ENCODE data around the gene ZDHHC4.

Gene ZDHHC4

DNA sequence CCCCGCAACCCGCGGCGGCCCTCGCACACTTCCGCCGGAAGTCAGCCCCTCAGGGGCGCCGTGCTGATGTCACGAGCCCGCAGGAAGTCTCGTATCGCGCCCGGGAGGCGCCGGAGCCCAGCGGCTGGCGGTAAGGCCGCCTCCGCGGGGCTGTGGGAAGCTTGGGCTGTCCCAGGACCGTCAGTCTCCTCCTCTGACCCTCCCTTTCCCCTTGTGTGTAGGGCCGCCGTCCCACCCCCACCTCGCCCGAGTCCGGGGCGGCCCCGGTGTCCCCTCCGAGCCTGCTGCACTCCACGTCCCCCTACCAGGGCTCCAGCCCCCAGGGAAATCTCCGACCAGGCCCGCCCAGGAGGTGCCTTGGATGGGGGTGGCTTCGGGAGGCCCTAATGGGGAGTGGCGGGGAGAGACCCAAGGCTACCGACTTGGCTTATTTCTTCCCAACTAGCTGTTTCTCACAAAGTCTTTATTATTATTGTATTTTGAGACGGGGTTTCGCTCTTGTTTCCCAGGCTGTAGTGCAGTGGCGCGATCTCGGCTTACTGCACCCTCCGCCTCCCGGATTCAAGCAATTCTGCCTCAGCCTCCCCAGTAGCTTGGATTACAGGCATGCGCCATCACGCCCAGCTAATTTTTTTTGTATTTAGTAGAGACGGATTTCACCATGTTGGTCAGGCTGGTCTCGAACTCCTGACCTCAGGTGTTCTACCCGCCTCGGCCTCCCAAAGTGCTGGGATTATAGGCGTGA lies at the start of gene ZDHHC4 (continued):
- TF ChIP-seq, protein P1, sequence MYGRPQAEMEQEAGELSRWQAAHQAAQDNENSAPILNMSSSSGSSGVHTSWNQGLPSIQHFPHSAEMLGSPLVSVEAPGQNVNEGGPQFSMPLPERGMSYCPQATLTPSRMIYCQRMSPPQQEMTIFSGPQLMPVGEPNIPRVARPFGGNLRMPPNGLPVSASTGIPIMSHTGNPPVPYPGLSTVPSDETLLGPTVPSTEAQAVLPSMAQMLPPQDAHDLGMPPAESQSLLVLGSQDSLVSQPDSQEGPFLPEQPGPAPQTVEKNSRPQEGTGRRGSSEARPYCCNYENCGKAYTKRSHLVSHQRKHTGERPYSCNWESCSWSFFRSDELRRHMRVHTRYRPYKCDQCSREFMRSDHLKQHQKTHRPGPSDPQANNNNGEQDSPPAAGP (tag by site-specific recombination; IDR thresholded peaks at IDR 0.05), result 0 out of 2 replicates have a peak, but pooled peaks have one; percentile 56
- TF ChIP-seq ZEB2 (tag by site-specific recombination; IDR thresholded peaks at IDR 0.05), result 0 out of 2 replicates have a peak, but pooled peaks have one; percentile 69
- TF ChIP-seq ZSCAN30 (tag by site-specific recombination; IDR thresholded peaks at IDR 0.05), result peak; percentile 62; the same call in 1 of the 2 replicates
- TF ChIP-seq ZNF654 (tag by site-specific recombination; IDR thresholded peaks at IDR 0.05; ENCODE audit: low read depth), result no peak
- TF ChIP-seq YY1 (tag by site-specific recombination; IDR thresholded peaks at IDR 0.05), result no peak
- peak; percentile 94 for TF ChIP-seq SP2 (tag by site-specific recombination; IDR thresholded peaks at IDR 0.05)
- TF ChIP-seq RBAK (tag by site-specific recombination; IDR thresholded peaks at IDR 0.05), result no peak
- TF ChIP-seq ZNF433 (tag by site-specific recombination; IDR thresholded peaks at IDR 0.05; ENCODE audit: low read depth), result no peak
- TF ChIP-seq ZBTB21 (tag by site-specific recombination; IDR thresholded peaks at IDR 0.05), result peak; percentile 96
- no peak for TF ChIP-seq ZNF37A (tag by site-specific recombination; IDR thresholded peaks at IDR 0.05)
- TF ChIP-seq ZNF335 (tag by site-specific recombination; conservative IDR thresholded peaks at IDR 0.05), result peak; percentile 86
- no peak for TF ChIP-seq ZNF548 (tag by site-specific recombination; IDR thresholded peaks at IDR 0.05)
- TF ChIP-seq ZNF488 (tag by site-specific recombination; IDR thresholded peaks at IDR 0.05), result no peak
- no peak for TF ChIP-seq ZNF112 (tag by site-specific recombination; IDR thresholded peaks at IDR 0.05)
- no peak for TF ChIP-seq CTCF (tag by site-specific recombination; IDR thresholded peaks at IDR 0.05)
- peak; percentile 49 for TF ChIP-seq ZNF449 (tag by site-specific recombination; IDR thresholded peaks at IDR 0.05)
- TF ChIP-seq ZNF354C (tag by site-specific recombination; IDR thresholded peaks at IDR 0.05; ENCODE audit: borderline replicate concordance, low read depth), result no peak
- no peak for TF ChIP-seq ZNF585B (tag by site-specific recombination; IDR thresholded peaks at IDR 0.05)
- TF ChIP-seq, protein P2, sequence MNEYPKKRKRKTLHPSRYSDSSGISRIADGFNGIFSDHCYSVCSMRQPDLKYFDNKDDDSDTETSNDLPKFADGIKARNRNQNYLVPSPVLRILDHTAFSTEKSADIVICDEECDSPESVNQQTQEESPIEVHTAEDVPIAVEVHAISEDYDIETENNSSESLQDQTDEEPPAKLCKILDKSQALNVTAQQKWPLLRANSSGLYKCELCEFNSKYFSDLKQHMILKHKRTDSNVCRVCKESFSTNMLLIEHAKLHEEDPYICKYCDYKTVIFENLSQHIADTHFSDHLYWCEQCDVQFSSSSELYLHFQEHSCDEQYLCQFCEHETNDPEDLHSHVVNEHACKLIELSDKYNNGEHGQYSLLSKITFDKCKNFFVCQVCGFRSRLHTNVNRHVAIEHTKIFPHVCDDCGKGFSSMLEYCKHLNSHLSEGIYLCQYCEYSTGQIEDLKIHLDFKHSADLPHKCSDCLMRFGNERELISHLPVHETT (tag by site-specific recombination; IDR thresholded peaks at IDR 0.05), result no peak
- TF ChIP-seq, protein P3, sequence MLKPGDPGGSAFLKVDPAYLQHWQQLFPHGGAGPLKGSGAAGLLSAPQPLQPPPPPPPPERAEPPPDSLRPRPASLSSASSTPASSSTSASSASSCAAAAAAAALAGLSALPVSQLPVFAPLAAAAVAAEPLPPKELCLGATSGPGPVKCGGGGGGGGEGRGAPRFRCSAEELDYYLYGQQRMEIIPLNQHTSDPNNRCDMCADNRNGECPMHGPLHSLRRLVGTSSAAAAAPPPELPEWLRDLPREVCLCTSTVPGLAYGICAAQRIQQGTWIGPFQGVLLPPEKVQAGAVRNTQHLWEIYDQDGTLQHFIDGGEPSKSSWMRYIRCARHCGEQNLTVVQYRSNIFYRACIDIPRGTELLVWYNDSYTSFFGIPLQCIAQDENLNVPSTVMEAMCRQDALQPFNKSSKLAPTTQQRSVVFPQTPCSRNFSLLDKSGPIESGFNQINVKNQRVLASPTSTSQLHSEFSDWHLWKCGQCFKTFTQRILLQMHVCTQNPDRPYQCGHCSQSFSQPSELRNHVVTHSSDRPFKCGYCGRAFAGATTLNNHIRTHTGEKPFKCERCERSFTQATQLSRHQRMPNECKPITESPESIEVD (tag by site-specific recombination; IDR thresholded peaks at IDR 0.05), result no peak
- peak; percentile 87 for TF ChIP-seq GLIS2 (tag by site-specific recombination; IDR thresholded peaks at IDR 0.05)
- TF ChIP-seq, protein P4, sequence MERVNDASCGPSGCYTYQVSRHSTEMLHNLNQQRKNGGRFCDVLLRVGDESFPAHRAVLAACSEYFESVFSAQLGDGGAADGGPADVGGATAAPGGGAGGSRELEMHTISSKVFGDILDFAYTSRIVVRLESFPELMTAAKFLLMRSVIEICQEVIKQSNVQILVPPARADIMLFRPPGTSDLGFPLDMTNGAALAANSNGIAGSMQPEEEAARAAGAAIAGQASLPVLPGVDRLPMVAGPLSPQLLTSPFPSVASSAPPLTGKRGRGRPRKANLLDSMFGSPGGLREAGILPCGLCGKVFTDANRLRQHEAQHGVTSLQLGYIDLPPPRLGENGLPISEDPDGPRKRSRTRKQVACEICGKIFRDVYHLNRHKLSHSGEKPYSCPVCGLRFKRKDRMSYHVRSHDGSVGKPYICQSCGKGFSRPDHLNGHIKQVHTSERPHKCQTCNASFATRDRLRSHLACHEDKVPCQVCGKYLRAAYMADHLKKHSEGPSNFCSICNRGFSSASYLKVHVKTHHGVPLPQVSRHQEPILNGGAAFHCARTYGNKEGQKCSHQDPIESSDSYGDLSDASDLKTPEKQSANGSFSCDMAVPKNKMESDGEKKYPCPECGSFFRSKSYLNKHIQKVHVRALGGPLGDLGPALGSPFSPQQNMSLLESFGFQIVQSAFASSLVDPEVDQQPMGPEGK (tag by site-specific recombination; IDR thresholded peaks at IDR 0.05), result peak; percentile 81
- TF ChIP-seq ZNF830 (tag by site-specific recombination; IDR thresholded peaks at IDR 0.05; ENCODE audit: low read depth), result no peak
- no peak for TF ChIP-seq GFI1B (tag by site-specific recombination; IDR thresholded peaks at IDR 0.05)
- TF ChIP-seq AEBP2 (tag by site-specific recombination; IDR thresholded peaks at IDR 0.05; ENCODE audit: borderline replicate concordance), result no peak
- TF ChIP-seq ZNF555 (tag by site-specific recombination; conservative IDR thresholded peaks at IDR 0.05), result no peak
- peak; percentile 38; the same call in 1 of the 2 replicates for TF ChIP-seq ZNF600 (tag by site-specific recombination; IDR thresholded peaks at IDR 0.05)
- TF ChIP-seq ZNF175 (tag by site-specific recombination; IDR thresholded peaks at IDR 0.05), result no peak

Data from HEK293 (cell line).